BLaER1 treated with 17β-estradiol and CSF1 and Interleukin-3, amounts not matched to agents 10 nM and 100 nM (cell line): ENCODE results near the gene AGPAT1.

Experiments
- H3K27ac ChIP-seq, 11 experiments: shearing (Covaris generic); formaldehyde crosslinking; 2 replicates each; pipeline ENCODE4 v1.8.1; 2022
- H3K27me3 ChIP-seq, 11 experiments: shearing (Covaris generic); formaldehyde crosslinking; 2 replicates each; pipeline ENCODE4 v1.8.1; 2022
- H3K36me3 ChIP-seq, 11 experiments: shearing (Covaris generic); formaldehyde crosslinking; 2 replicates each; pipeline ENCODE4 v1.8.1; 2022
- H3K4me1 ChIP-seq, 10 experiments: shearing (Covaris generic); formaldehyde crosslinking; 2 replicates each; pipeline ENCODE4 v1.8.1; 2022
- H3K4me2 ChIP-seq, 11 experiments: shearing (Covaris generic); formaldehyde crosslinking; 2 replicates each; pipeline ENCODE4 v1.8.1; 2022
- H3K4me3 ChIP-seq, 10 experiments: shearing (Covaris generic); formaldehyde crosslinking; 2 replicates each; pipeline ENCODE4 v1.8.1; 2022
- H3K9ac ChIP-seq, 11 experiments: shearing (Covaris generic); formaldehyde crosslinking; 2 replicates each; pipeline ENCODE4 v1.8.1; 2022
- H3K9me3 ChIP-seq, 11 experiments: shearing (Covaris generic); formaldehyde crosslinking; replicated peaks in 1 of 11; 2 replicates each; pipeline ENCODE4 v1.8.1; 2022
- H4K20me1 ChIP-seq, 11 experiments: shearing (Covaris generic); formaldehyde crosslinking; 2 replicates each; pipeline ENCODE4 v1.8.1; 2022
- Cebpa-rat ChIP-seq, 11 experiments: shearing (Covaris generic); IDR thresholded peaks; 2 replicates each; pipeline ENCODE4 v1.8.1; 2022

Gene AGPAT1

DNA sequence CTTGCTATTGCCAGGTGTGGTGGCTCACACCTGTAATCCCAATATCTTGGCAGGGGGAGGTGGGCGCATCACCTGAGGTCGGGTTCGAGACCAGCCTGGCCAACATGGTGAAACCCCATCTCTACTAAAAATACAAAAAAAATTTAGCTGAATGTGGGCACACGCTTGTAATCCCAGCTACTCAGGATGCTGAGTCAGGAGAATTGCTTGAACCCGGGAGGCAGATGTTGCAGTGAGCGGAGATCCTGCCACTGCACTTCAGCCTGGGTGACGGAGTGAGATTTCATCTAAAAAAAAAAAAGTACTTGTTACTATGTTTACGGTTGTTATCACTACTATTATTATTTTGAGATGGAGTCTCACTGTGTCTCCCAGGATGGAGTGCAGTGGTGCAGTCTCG lies 19.0 kb downstream of the AGPAT1 start:
- Histone ChIP-seq H3K36me3 (peaks cover 15 to 44% (median 35%) of the 10 kb centered on the region in 11 experiments), H3K9ac (no peak overlapping the region), H3K27ac (no peak overlapping the region), H3K4me3 (no peak overlapping the region), H3K4me1 (peaks cover 11 to 34% (median 31%) of the 10 kb centered on the region in 10 experiments), H3K4me2 (no peak overlapping the region), H3K27me3 (peaks cover 0 to 4% (median 0%) of the 10 kb centered on the region in 11 experiments; a peak in 2 of 22 replicates), H4K20me1 (no peaks in the 10 kb centered on the region), H3K9me3 (no peaks in the 10 kb centered on the region)
- no peak for TF ChIP-seq Cebpa-rat (IDR thresholded peaks at IDR 0.05)

DNA sequence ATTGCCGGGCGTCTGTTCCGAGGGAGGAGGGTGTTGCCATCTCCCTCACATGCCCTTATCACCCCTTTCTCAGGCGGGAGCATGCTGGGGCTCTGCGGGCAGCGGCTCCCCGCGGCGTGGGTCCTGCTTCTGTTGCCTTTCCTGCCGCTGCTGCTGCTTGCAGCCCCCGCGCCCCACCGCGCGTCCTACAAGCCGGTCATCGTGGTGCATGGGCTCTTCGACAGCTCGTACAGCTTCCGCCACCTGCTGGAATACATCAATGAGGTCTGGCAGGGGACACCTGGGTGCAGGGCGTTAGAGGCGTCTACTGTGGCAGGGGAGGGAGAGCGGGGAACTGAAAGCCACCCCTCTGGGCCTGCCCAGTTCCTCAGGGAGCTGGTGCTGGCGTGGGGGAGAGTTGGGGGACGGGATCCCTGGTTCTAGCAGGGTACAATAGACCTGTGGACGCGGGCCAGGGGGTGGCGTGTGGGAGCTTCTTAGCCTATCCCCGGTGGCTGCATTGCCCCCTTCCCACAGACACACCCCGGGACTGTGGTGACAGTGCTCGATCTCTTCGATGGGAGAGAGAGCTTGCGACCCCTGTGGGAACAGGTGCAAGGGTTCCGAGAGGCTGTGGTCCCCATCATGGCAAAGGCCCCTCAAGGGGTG lies 21.2 kb downstream of the AGPAT1 start:
- peak overlapping the region; percentile 69 to 85 (median 76) for H3K4me3 ChIP-seq
- peaks cover 0 to 4% (median 0%) of the 10 kb centered on the region in 11 experiments; a peak in 3 of 22 replicates for H3K27me3 ChIP-seq
- H4K20me1 ChIP-seq = no peaks in the 10 kb centered on the region
- peak overlapping the region; percentile 83 to 99 (median 98) for H3K4me2 ChIP-seq
- H3K36me3 ChIP-seq = peaks cover 15 to 42% (median 32%) of the 10 kb centered on the region in 11 experiments
- no peak for TF ChIP-seq Cebpa-rat (IDR thresholded peaks at IDR 0.05)
- peak overlapping the region; percentile 77 to 87 (median 82) for H3K9ac ChIP-seq
- no peaks in the 10 kb centered on the region for H3K9me3 ChIP-seq
- peak overlapping the region; percentile 45 to 86 (median 80); a peak in 20 of 22 replicates for H3K27ac ChIP-seq
- H3K4me1 ChIP-seq = peaks cover 11 to 39% (median 31%) of the 10 kb centered on the region in 10 experiments

DNA sequence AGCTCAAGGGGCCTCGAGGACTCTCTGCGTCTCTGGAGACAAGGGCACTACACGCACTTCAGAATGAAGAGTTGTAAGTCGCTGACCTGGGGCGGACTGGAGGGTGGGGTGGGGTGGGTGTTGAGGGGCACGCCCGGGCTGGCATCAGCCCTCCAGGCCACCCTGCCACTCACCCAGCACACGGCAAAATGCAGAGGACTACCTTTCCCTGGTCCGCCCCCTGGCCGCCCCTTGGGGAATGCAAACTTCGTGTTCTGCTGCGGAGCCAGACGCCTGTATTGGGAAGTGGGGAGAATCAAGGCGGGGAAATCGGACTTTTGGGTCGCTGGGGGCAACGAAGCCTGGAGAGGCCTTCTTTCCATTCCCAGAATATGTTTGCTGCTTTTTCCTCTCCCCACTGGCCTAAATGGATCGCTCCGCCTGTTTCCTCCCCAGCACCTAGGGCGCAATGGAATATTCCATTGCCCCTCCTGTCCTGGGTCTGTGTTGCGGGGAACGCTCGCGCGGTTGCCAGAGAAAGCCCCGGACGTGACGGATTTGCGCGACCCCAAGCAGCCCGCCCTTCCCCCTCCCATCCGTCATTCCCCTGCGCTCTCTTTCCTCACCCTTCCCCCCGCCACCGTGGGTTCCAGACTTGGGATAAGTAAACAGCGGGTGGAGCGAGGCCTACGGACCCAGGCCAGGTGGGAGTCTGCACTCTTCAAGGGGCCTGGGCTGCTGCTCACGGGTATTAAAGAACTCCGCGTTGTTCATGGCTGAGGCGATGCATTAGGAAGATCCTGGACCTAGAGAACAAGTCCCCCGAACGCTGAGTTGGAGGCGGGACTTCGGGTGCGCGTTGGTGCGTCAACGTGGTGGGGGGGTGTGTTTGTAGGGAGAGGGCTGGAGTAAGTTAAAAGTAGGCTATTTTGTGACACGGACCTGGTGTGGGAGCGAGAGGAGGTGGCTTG lies 22.0 kb downstream of the AGPAT1 start, which contains the start of gene PPT2:
Gene PPT2, plus strand, starts transcription at position 578 of the 950 bp plus-strand sequence. CDS start 454 bp downstream, outside the sequence.
- Histone ChIP-seq H3K4me1 (peaks cover 11 to 39% (median 31%) of the 10 kb centered on the region in 10 experiments), H3K4me2 (peak within 1 kb of the TSS; percentile 83 to 99 (median 98)), H3K9me3 (peaks cover 0 to 4% (median 2%) of the 10 kb centered on the region in 11 experiments; a peak in 8 of 22 replicates), H3K9ac (peak within 1 kb of the TSS; percentile 77 to 87 (median 82)), H3K27me3 (peaks cover 0 to 4% (median under 1%) of the 10 kb centered on the region in 11 experiments; a peak in 7 of 22 replicates), H3K27ac (peak within 1 kb of the TSS; percentile 45 to 86 (median 80); a peak in 20 of 22 replicates), H4K20me1 (no peaks in the 10 kb centered on the region), H3K36me3 (peaks cover 15 to 34% (median 30%) of the 10 kb centered on the region in 11 experiments), H3K4me3 (peak within 1 kb of the TSS; percentile 69 to 85 (median 76))
- no peak for TF ChIP-seq Cebpa-rat (IDR thresholded peaks at IDR 0.05)

DNA sequence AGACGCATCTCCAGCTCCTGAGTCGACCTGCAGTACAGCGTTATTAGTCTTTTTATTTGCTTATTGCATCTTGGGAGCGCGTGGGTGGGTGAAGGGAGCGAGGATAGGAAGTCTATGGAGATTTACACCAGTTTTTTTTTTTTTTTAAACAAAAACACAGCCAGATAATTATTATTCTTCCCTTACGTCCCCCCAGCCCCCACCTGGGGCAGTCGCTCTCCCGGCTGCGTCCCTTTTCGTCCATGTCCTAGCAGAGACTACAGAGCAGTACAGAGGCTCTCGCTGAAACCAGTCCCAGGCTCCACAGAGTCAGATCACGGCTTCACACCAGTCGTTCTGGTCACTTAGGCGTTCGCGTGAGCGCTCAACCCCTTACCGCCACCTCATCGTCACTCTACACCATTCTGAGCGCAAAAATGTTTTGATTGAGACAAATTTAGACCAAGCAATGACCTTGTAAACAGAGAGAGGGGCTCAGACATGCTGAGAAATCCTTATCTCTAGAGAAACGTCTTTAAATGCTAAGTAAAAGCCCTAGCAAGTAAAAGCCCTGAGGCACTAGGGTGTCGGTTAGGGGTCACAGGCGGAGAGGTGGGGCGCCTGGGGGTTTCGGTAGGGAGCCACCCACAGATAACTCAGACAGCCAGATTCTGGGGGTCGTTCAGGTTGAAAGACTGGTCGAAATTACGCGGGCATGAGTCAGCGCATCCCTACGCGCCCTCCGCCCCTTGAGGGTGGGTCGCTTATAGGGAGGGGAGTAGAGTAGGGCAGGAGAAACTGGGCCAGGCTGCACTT lies 22.9 kb downstream of the AGPAT1 start:
- peak overlapping the region in 7 of 11 experiments; percentile 16 to 86 (median 75); a peak in 8 of 22 replicates for H3K27ac ChIP-seq
- peak overlapping the region; percentile 83 to 99 (median 98) for H3K4me2 ChIP-seq
- H3K9ac ChIP-seq = peak overlapping the region in 6 of 11 experiments; percentile 41 to 87 (median 82); a peak in 11 of 22 replicates
- H3K4me3 ChIP-seq = peak overlapping the region in 8 of 10 experiments; percentile 69 to 85 (median 80); a peak in 10 of 20 replicates
- H3K27me3 ChIP-seq = peaks cover 0 to 12% (median 8%) of the 10 kb centered on the region in 11 experiments; a peak in 11 of 22 replicates
- H3K36me3 ChIP-seq = peaks cover 9 to 25% (median 21%) of the 10 kb centered on the region in 11 experiments
- peaks cover 0 to 9% (median 6%) of the 10 kb centered on the region in 11 experiments; a peak in 8 of 22 replicates for H3K9me3 ChIP-seq
- no peaks in the 10 kb centered on the region for H4K20me1 ChIP-seq
- no peak for TF ChIP-seq Cebpa-rat (IDR thresholded peaks at IDR 0.05)
- H3K4me1 ChIP-seq = peaks cover 11 to 39% (median 31%) of the 10 kb centered on the region in 10 experiments

DNA sequence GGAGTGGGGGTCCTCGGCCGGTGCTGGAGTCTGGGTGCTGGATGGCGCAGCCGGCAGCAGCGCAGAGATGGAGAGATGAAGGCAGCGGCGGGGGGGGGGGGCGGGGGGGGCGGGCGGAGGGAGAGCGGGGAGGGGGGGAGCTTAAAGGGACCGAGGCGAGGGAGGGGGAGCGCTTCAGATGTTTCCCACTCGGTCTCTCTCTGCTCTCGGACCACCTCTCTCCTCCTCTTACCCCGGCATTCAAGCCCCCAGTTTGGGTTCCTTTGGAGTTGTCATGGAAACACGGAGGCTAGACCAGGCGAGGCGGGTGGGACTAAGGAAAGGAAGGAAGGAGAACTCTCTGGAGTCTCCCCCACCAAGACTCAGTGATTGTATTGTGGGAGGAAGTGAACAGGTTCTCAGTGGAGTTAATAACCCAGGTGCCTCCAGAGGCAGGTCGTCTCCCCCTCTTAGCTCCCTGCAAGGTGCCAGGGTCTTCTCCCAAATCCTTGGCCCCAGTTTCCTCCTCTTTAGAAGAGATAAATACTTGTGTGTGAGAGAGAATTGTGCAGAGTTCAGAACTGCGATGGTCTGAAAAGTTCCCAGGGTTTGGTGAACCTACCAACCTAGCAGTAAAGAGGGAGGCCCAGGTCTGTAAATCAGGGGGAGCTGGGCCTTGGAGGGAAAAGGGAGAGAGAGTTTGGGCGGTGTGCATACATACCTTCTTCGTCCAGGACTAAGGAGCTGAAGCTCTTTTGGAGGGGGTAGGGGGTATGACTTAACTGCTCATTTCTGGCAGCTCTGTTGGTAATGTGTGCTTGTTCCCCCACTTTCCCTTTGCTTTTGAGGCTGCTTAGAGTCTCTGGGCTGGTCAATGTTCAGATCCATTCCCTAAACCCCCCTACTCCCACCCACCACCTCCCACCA lies 23.8 kb downstream of the AGPAT1 start, which contains the start of gene PRRT1:
Gene PRRT1, minus strand, starts transcription at position 77 of the 906 bp plus-strand sequence. CDS start 112 bp downstream, outside the sequence.
- Histone ChIP-seq H3K4me1 (peaks cover 11 to 39% (median 31%) of the 10 kb centered on the region in 10 experiments), H3K9ac (peak within 1 kb of the TSS in 5 of 11 experiments; percentile 33 to 87 (median 81); a peak in 2 of 22 replicates), H3K36me3 (peaks cover under 1 to 17% (median 13%) of the 10 kb centered on the region in 11 experiments; a peak in 16 of 22 replicates), H3K4me3 (0 out of 20 replicates have a peak within 1 kb of the TSS, but pooled peaks of 1 of the 10 experiments have one; percentile 33), H4K20me1 (no peaks in the 10 kb centered on the region), H3K27me3 (peaks cover 0 to 19% (median 8%) of the 10 kb centered on the region in 11 experiments; a peak in 11 of 22 replicates), H3K27ac (0 out of 22 replicates have a peak within 1 kb of the TSS, but pooled peaks of 1 of the 11 experiments have one; percentile 82), H3K4me2 (peak within 1 kb of the TSS; percentile 11 to 99 (median 97); a peak in 20 of 22 replicates), H3K9me3 (peaks cover 0 to 9% (median 6%) of the 10 kb centered on the region in 11 experiments; a peak in 8 of 22 replicates)
- no peak for TF ChIP-seq Cebpa-rat (IDR thresholded peaks at IDR 0.05)

DNA sequence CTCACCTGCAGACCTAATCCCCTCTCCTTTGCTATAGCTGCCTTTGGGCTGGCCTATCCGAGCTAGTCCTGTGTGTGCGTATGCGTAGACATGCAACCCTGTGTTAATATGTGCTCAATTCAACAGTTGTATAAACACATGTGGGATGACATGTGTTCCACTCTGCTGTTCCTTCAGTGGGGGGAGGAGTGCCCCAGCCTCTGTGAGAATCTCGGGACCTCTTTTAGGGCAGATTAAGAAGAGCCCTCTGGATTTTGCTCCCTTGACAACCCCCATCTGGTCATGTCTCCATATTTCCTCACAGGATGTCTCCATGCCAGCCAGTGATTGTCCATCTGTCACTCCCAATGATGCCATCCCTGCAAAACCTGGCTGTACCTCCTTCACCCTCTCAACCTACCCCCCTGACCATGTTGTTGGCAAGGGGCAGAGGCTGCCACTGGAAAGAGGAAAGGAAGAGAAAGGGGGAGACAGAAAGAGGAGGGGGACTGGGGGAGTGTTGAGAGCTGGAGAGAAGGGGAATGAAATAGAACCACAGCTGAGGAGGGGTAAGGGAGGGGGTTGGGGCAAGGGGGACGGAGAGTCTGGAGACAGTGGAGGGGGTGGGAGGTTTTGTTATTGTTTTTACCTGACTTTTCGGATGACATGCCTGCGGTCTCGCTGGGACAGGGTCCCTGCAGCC lies 24.6 kb downstream of the AGPAT1 start:
- no peak for TF ChIP-seq Cebpa-rat (IDR thresholded peaks at IDR 0.05)
- Histone ChIP-seq H3K4me3 (no peak overlapping the region), H3K9me3 (peaks cover 0 to 9% (median 6%) of the 10 kb centered on the region in 11 experiments; a peak in 8 of 22 replicates), H3K36me3 (peaks cover 0 to 9% (median 5%) of the 10 kb centered on the region in 11 experiments; a peak in 15 of 22 replicates), H3K27me3 (peaks cover 0 to 19% (median 8%) of the 10 kb centered on the region in 11 experiments; a peak in 11 of 22 replicates), H3K9ac (no peak overlapping the region; a peak in 1 of 22 replicates), H4K20me1 (no peaks in the 10 kb centered on the region), H3K4me2 (peak overlapping the region in 2 of 11 experiments; percentile 15 to 16; a peak in 1 of 22 replicates), H3K27ac (no peak overlapping the region), H3K4me1 (peaks cover 11 to 39% (median 31%) of the 10 kb centered on the region in 10 experiments)
